Ectodermal cell (in vitro differentiated cells): Measurements from ENCODE around the gene RNASE1. TPM values are rescaled to one million over a fixed set of nuclear protein-coding genes. Genes with fewer than 3 reads are reported as not detected.

Source experiments
- H3K27ac ChIP-seq: 2 replicates; pipeline ENCODE4 v1.7.0; 2013; ENCODE audit warnings: mild to moderate bottlenecking, low read depth, low read length; ENCODE audit not compliant: insufficient read depth, poor library complexity, severe bottlenecking
- H3K27me3 ChIP-seq: 2 replicates; pipeline ENCODE4 v1.7.0; 2013; ENCODE audit warnings: mild to moderate bottlenecking, low read length; ENCODE audit not compliant: insufficient read depth, control insufficient read depth, poor library complexity, severe bottlenecking
- H3K36me3 ChIP-seq: one replicate; pipeline ENCODE4 v1.7.0; 2013; ENCODE audit warnings: low read length; ENCODE audit not compliant: control insufficient read depth, insufficient read depth
- H3K4me1 ChIP-seq: one replicate; pipeline ENCODE4 v1.7.0; 2013; ENCODE audit warnings: low read length; ENCODE audit not compliant: control insufficient read depth, insufficient read depth
- H3K4me3 ChIP-seq: 2 replicates; pipeline ENCODE4 v1.7.0; 2013; ENCODE audit warnings: low read depth, low read length, control low read depth; ENCODE audit not compliant: insufficient read depth
- H3K9me3 ChIP-seq: 2 replicates; pipeline ENCODE4 v1.7.0; 2013; ENCODE audit warnings: mild to moderate bottlenecking, low read length, moderate library complexity; ENCODE audit not compliant: control insufficient read depth
- WGBS, 2 experiments: methylation state at CpG; one replicate each; pipeline ENCODE4 v1.1.7; 2013; ENCODE audit warnings: missing lambda C conversion rate in 2 of 2; 5-methylcytosine and 5-hydroxymethylcytosine counted together
- polyA plus RNA-seq, 4 experiments: library from polyadenylated mRNA; stranded (reverse); fragments of 50-300 nt; gene quantifications; one replicate each; pipeline ENCODE4 v1.2.3, GENCODE V29; 2013

RNASE1 gene
- polyA plus RNA-seq (2013, experiment 1 of 4) = not detected
- not detected for polyA plus RNA-seq (2013, experiment 2 of 4)
- 0.64 TPM for polyA plus RNA-seq (2013, experiment 3 of 4)
- polyA plus RNA-seq (2013, experiment 4 of 4) = 0.45 TPM

- H3K9me3 ChIP-seq = no peaks in the 10 kb centered on the region
- 92% methylated on average over 11 of the region's 11 CpGs for WGBS, 2 experiments
- no peaks in the 10 kb centered on the region for H3K27me3 ChIP-seq
- H3K36me3 ChIP-seq = no peaks in the 10 kb centered on the region
- H3K4me3 ChIP-seq = no peak within 1 kb of the TSS
- peaks cover 12% of the 10 kb centered on the region for H3K4me1 ChIP-seq
- no peak within 1 kb of the TSS for H3K27ac ChIP-seq
These were observed at the start of gene RNASE1 for GRCh38 chr14:20802341-20803084. TSS of gene RNASE1 (minus strand) at chr14:20802844. CDS start at chr14:20802068, 776 bp downstream.

- 11 to 12% methylated on average over 4 of the region's 4 CpGs for WGBS, 2 experiments
- Histone ChIP-seq H3K27me3 (peaks cover 4% of the 10 kb centered on the region), H3K4me1 (peaks cover 12% of the 10 kb centered on the region), H3K4me3 (no peak overlapping the region), H3K9me3 (no peaks in the 10 kb centered on the region), H3K36me3 (no peaks in the 10 kb centered on the region), H3K27ac (peak overlapping the region; percentile 26)
These were observed 46.4 kb upstream of the RNASE1 start for GRCh38 chr14:20848955-20849570.

DNA sequence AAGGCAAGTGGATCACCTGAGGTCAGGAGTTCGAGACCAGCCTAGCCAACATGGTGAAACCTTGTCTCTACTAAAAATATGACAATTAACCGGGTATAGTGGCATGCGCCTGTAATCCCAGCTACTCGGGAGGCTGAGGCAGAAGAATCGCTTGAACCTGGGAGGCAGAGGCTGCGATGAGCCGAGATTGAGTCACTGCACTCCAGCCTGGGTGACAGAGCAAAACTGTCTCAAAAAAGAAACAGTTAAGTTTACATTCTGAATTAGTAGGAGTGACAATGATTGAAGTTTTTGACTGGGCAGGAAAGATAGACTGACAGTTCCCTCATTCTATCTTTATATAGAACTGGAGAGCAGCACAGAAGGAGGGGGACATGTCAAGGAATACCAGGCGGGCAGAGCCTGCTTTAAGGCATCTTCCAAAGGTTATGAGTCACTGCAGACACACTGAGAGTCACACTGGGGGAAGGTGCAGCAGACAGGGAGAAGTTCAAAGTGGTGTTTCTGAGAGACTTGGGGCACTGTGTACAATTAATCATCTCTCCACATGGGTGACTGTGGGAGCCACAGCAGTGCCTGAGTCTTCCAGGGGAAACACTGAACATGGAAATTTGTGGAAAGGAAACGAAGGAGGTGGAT is 45.8 kb upstream of the RNASE1 start:
- peaks cover 4% of the 10 kb centered on the region for H3K27me3 ChIP-seq
- no peak overlapping the region for H3K4me3 ChIP-seq
- H3K4me1 ChIP-seq = peaks cover 12% of the 10 kb centered on the region
- no peaks in the 10 kb centered on the region for H3K9me3 ChIP-seq
- 69 to 72% methylated on average over 9 of the region's 9 CpGs for WGBS, 2 experiments
- H3K36me3 ChIP-seq = no peaks in the 10 kb centered on the region
- H3K27ac ChIP-seq = no peak overlapping the region

GRCh38 chr14:20846560-20846959 is 43.9 kb upstream of the RNASE1 start:
- H3K27me3 ChIP-seq = peaks cover 4% of the 10 kb centered on the region
- H3K9me3 ChIP-seq = no peaks in the 10 kb centered on the region
- WGBS, 2 experiments = 87 to 93% methylated on average over 6 of the region's 6 CpGs
- H3K4me3 ChIP-seq = no peak overlapping the region
- H3K27ac ChIP-seq = no peak overlapping the region
- H3K36me3 ChIP-seq = no peaks in the 10 kb centered on the region
- peaks cover 12% of the 10 kb centered on the region for H3K4me1 ChIP-seq

DNA sequence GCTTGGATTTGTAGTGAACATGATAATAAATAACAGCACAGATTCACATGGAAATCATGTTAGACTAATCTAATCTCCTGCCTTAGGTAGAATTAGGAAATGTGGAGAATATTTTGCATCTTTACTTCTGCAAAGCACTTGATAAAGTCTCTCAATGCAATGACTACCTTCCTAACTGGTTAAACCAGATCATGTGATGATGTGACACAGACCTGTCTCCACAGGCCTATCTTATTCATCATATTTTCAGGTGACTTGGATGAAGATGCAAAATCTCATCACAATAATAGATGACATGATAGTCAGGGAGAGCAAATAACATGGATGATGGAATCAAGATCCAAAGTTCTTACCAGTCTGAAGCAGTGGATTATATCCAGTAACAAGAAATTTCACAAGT is 38.5 kb upstream of the RNASE1 start:
- no peaks in the 10 kb centered on the region for H3K36me3 ChIP-seq
- H3K27ac ChIP-seq = no peak overlapping the region
- H3K4me1 ChIP-seq = peaks cover 4% of the 10 kb centered on the region
- no peaks in the 10 kb centered on the region for H3K27me3 ChIP-seq
- H3K4me3 ChIP-seq = no peak overlapping the region
- no peaks in the 10 kb centered on the region for H3K9me3 ChIP-seq

DNA sequence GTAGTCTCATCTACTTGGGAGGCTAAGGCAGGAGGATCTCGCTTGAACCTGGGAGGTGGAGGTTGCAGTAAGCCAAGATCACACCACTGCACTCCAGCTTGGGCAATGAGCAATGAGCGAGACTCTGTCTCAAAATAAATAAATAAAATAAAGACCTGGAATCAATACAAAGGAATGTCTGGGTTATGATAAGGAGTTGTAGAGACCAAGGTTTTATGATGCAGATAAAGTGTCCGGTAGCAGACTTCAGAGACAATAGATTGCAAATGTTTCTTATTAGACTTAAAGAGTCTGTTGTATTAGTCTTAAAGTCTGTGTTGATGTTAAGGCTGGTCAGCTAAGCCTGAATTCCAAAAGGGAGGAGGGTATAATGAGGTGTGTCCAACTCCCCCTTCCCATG is 35.2 kb upstream of the RNASE1 start:
- no peaks in the 10 kb centered on the region for H3K27me3 ChIP-seq
- no peaks in the 10 kb centered on the region for H3K36me3 ChIP-seq
- H3K4me3 ChIP-seq = no peak overlapping the region
- H3K27ac ChIP-seq = no peak overlapping the region
- WGBS, 2 experiments = 48 to 59% methylated on average over 2 to 3 of the region's 3 CpGs
- H3K9me3 ChIP-seq = no peaks in the 10 kb centered on the region
- H3K4me1 ChIP-seq = peaks cover 4% of the 10 kb centered on the region

DNA sequence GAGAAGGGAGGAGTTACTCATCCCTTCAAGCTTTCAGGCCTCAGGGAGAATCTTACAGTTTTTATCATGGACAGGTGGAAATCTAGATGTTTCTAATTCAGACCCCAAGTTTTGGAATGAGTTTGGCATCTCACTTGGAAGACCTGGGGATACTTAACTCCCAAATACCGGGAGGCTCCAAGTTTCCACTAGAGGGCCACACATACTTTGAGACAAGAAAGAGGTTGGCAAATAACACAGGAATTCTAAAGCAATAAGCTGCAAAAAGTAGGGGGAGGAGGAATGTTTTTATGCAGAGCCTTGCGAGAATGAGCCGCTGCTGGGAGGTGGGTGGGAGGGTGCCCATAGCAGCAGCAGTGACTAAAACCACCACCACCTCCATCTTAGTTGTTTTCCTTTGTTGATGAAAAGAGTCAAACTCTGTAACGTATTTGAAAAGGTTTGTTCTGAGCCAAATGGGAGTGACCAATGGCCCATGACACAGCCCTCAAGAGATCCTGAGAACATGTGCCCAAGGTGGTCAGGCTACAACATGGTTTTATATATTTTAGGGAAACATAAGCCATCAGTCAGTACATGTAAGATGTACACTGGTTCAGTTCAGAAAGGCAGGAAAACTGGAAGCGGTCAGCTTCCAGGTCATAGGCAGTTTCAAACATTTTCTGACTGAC is 34.2 kb upstream of the RNASE1 start:
- H3K9me3 ChIP-seq = no peaks in the 10 kb centered on the region
- peaks cover 4% of the 10 kb centered on the region for H3K4me1 ChIP-seq
- 58 to 68% methylated on average over 3 to 5 of the region's 5 CpGs for WGBS, 2 experiments
- H3K27me3 ChIP-seq = no peaks in the 10 kb centered on the region
- H3K27ac ChIP-seq = no peak overlapping the region
- no peak overlapping the region for H3K4me3 ChIP-seq
- no peaks in the 10 kb centered on the region for H3K36me3 ChIP-seq

GRCh38 chr14:20834899-20835298 is 32.3 kb upstream of the RNASE1 start:
- no peaks in the 10 kb centered on the region for H3K27me3 ChIP-seq
- WGBS, 2 experiments = 92 to 97% methylated on average over 2 of the region's 2 CpGs
- peaks cover 4% of the 10 kb centered on the region for H3K4me1 ChIP-seq
- H3K36me3 ChIP-seq = no peaks in the 10 kb centered on the region
- no peaks in the 10 kb centered on the region for H3K9me3 ChIP-seq
- no peak overlapping the region for H3K27ac ChIP-seq
- no peak overlapping the region for H3K4me3 ChIP-seq

GRCh38 chr14:20830831-20831230 is 28.2 kb upstream of the RNASE1 start:
- 94 to 96% methylated on average over 12 of the region's 12 CpGs for WGBS, 2 experiments
- Histone ChIP-seq H3K36me3 (no peaks in the 10 kb centered on the region), H3K27ac (no peak overlapping the region), H3K4me1 (no peaks in the 10 kb centered on the region), H3K9me3 (no peaks in the 10 kb centered on the region), H3K27me3 (no peaks in the 10 kb centered on the region), H3K4me3 (no peak overlapping the region)
